Measurements from ENCODE around the gene RPN2.

DNA sequence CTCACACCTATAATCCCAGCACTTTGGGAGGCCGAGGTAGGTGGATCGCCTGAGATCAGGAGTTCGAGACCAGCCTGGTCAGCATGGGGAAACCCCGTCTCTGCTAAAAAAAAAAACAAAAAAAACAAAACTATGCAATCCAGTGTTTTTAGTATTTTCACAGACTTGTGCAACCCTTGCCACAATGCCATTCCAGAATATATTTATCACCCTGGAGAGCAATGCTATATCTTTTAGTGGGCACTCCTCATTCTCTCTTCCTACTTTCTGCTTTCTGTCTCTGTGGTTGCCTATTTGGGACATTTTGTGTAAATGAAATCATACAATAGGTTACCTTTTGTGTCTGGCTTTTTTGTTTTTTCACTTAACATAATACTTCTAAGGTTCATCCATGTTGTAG is 39.3 kb downstream of the RPN2 start:
- TF ChIP-seq POLR2AphosphoS5 (IDR thresholded peaks at IDR 0.05): no peak
- TF ChIP-seq, protein P1, sequence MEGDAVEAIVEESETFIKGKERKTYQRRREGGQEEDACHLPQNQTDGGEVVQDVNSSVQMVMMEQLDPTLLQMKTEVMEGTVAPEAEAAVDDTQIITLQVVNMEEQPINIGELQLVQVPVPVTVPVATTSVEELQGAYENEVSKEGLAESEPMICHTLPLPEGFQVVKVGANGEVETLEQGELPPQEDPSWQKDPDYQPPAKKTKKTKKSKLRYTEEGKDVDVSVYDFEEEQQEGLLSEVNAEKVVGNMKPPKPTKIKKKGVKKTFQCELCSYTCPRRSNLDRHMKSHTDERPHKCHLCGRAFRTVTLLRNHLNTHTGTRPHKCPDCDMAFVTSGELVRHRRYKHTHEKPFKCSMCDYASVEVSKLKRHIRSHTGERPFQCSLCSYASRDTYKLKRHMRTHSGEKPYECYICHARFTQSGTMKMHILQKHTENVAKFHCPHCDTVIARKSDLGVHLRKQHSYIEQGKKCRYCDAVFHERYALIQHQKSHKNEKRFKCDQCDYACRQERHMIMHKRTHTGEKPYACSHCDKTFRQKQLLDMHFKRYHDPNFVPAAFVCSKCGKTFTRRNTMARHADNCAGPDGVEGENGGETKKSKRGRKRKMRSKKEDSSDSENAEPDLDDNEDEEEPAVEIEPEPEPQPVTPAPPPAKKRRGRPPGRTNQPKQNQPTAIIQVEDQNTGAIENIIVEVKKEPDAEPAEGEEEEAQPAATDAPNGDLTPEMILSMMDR (IDR thresholded peaks at IDR 0.05): no peak

Measured in gastroesophageal sphincter (tissue), 3 donors.